Liver (tissue), 9 donors: Measurements from ENCODE around the gene SMG5. TPM values are rescaled to one million over a fixed set of nuclear protein-coding genes. Genes with fewer than 3 reads are reported as not detected.
A peak's percentile ranks its signal among the peaks of the same experiment; 100 is the strongest.
"Not testable (repeated sequence)": the region's sequence is repeated elsewhere in the genome, so short reads cannot be mapped to it uniquely, and the experiment has no call there.

Source experiments
- DNase-seq: peaks from one replicate; pipeline ENCODE4 v3.0.0-alpha.2; 2017; ENCODE audit warnings: low spot score
- H3K27ac ChIP-seq, 2 donors: one replicate each; pipeline ENCODE4 v1.7.0; 2013; ENCODE audit warnings: inconsistent platforms in 2 of 2, low read length in 2 of 2, control low read depth in 1 of 2, low read depth in 1 of 2, mild to moderate bottlenecking in 1 of 2
- H3K27me3 ChIP-seq, 4 donors: one replicate each; pipeline versions ENCODE4 v1.6.1 to v1.7.0; 2013; ENCODE audit warnings: low read length in 3 of 4, inconsistent platforms in 1 of 4, mild to moderate bottlenecking in 1 of 4, moderate library complexity in 1 of 4; ENCODE audit not compliant: control insufficient read depth in 4 of 4, insufficient read depth in 4 of 4
- H3K36me3 ChIP-seq, 4 donors: one replicate each; pipeline versions ENCODE4 v1.6.1 to v1.7.0; 2013; ENCODE audit warnings: low read length in 3 of 4, mild to moderate bottlenecking in 3 of 4, low read depth in 1 of 4, moderate library complexity in 1 of 4; ENCODE audit not compliant: control insufficient read depth in 4 of 4, insufficient read depth in 3 of 4
- H3K4me1 ChIP-seq, 4 donors: one replicate each; pipeline versions ENCODE4 v1.6.1 to v1.7.0; 2013; ENCODE audit warnings: low read length in 3 of 4, mild to moderate bottlenecking in 3 of 4, moderate library complexity in 1 of 4; ENCODE audit not compliant: control insufficient read depth in 4 of 4, insufficient read depth in 4 of 4
- H3K4me3 ChIP-seq, 3 donors: one replicate each; pipeline versions ENCODE4 v1.6.1 to v1.7.0; 2013; ENCODE audit warnings: low read length in 3 of 3, control low read depth in 1 of 3, low read depth in 1 of 3, mild to moderate bottlenecking in 1 of 3
- H3K9ac ChIP-seq, 2 donors: one replicate each; pipeline ENCODE4 v1.7.0; 2013; ENCODE audit warnings: low read length in 2 of 2, mild to moderate bottlenecking in 2 of 2, moderate library complexity in 2 of 2, control low read depth in 1 of 2, low read depth in 1 of 2
- H3K9me3 ChIP-seq, 4 donors: one replicate each; pipeline versions ENCODE4 v1.6.1 to v1.7.0; 2013; ENCODE audit warnings: low read length in 3 of 4; ENCODE audit not compliant: control insufficient read depth in 4 of 4
- ATF3 ChIP-seq: IDR thresholded peaks from 2 replicates; pipeline ENCODE4 v1.6.1; 2016; ENCODE audit warnings: antibody characterized with exemption
- CTCF ChIP-seq: fragments of 150-350 bp; IDR thresholded peaks from 2 replicates; pipeline ENCODE4 v1.5.1; 2017; ENCODE audit warnings: improper control_type of control experiment, low read depth, low read length; ENCODE audit not compliant: missing input control
- EGR1 ChIP-seq, 2 donors: IDR thresholded peaks; 2 replicates each; pipeline ENCODE4 v1.6.1; 2016 to 2018; ENCODE audit warnings: antibody characterized with exemption in 2 of 2, low read depth in 2 of 2
- FOXA1 ChIP-seq: IDR thresholded peaks from 2 replicates; pipeline ENCODE4 v1.6.1; 2016; ENCODE audit warnings: antibody characterized with exemption
- FOXA2 ChIP-seq: IDR thresholded peaks from 2 replicates; pipeline ENCODE4 v1.6.1; 2016; ENCODE audit warnings: antibody characterized with exemption
- GABPA ChIP-seq, 2 donors: IDR thresholded peaks in 1 of 2; conservative IDR thresholded peaks in 1 of 2; 2 replicates each; pipeline ENCODE4 v1.6.1; 2016; ENCODE audit warnings: antibody characterized with exemption in 2 of 2, mild to moderate bottlenecking in 1 of 2, moderate library complexity in 1 of 2
- HNF4A ChIP-seq, 2 donors: conservative IDR thresholded peaks; 2 replicates each; pipeline ENCODE4 v1.6.1; 2016; ENCODE audit warnings: antibody characterized with exemption in 2 of 2, mild to moderate bottlenecking in 2 of 2
- HNF4G ChIP-seq: IDR thresholded peaks from 2 replicates; pipeline ENCODE4 v1.6.1; 2016; ENCODE audit warnings: antibody characterized with exemption
- JUND ChIP-seq, 2 donors: IDR thresholded peaks; 2 replicates each; pipeline ENCODE4 v1.6.1; 2016; ENCODE audit warnings: antibody characterized with exemption in 2 of 2
- MAX ChIP-seq: IDR thresholded peaks from 2 replicates; pipeline ENCODE4 v1.6.1; 2016; ENCODE audit warnings: antibody characterized with exemption
- NR2F2 ChIP-seq: IDR thresholded peaks from 2 replicates; pipeline ENCODE4 v1.6.1; 2016; ENCODE audit warnings: antibody characterized with exemption
- RAD21 ChIP-seq, 2 donors: IDR thresholded peaks; 2 replicates each; pipeline ENCODE4 v1.6.1; 2016; ENCODE audit warnings: antibody characterized with exemption in 2 of 2, mild to moderate bottlenecking in 2 of 2
- REST ChIP-seq: IDR thresholded peaks from 2 replicates; pipeline ENCODE4 v1.6.1; 2016; ENCODE audit warnings: antibody characterized with exemption, mild to moderate bottlenecking
- RXRA ChIP-seq, 2 donors: IDR thresholded peaks; 2 replicates each; pipeline ENCODE4 v1.6.1; 2017 to 2018; ENCODE audit warnings: antibody characterized with exemption in 2 of 2, mild to moderate bottlenecking in 1 of 2
- SP1 ChIP-seq: IDR thresholded peaks from 2 replicates; pipeline ENCODE4 v1.6.1; 2018; ENCODE audit warnings: antibody characterized with exemption, mild to moderate bottlenecking
- TAF1 ChIP-seq: conservative IDR thresholded peaks from 2 replicates; pipeline ENCODE4 v1.6.1; 2016; ENCODE audit warnings: antibody characterized with exemption, mild to moderate bottlenecking
- YY1 ChIP-seq: IDR thresholded peaks from 2 replicates; pipeline ENCODE4 v1.6.1; 2016; ENCODE audit warnings: antibody characterized with exemption, mild to moderate bottlenecking
- ZBTB33 ChIP-seq: IDR thresholded peaks from 2 replicates; pipeline ENCODE4 v1.6.1; 2016; ENCODE audit warnings: antibody characterized with exemption
- WGBS: extraction: QIAGEN DNeasy Blood & Tissue Kit; methylation state at CpG from one replicate; pipeline ENCODE4 v1.1.7; 2013; 5-methylcytosine and 5-hydroxymethylcytosine counted together
- polyA plus RNA-seq, 2 donors: library from polyadenylated mRNA; stranded (reverse) in 1 of 2; unstranded in 1 of 2; fragments of 200-250 nt in 1 of 2; fragments of >200 nt in 1 of 2; fragmentation: Nextera tagmentation in 1 of 2; extraction: Ambion mirVana in 1 of 2; gene quantifications; one replicate each; pipeline versions ENCODE4 v1.2.1 to v1.2.3, GENCODE V29; 2013 to 2015
- total RNA-seq, 2 donors: library from RNA; depleted of rRNA; stranded (reverse); fragments of >200 nt; gene quantifications; one replicate each; pipeline ENCODE4 v1.2.3, GENCODE V29; 2014
- donor health status: healthy.
- donor health status: healthy.
- donor health status: healthy.
- donor health status: healthy.
- donor health status: healthy.

SMG5 gene
- total and polyA plus RNA-seq, 4 donors, result 22.9 to 59.1 (median 35.7) TPM

GRCh38 chr1:156217871-156218270, 64.8 kb downstream of the SMG5 start:
- Histone ChIP-seq H3K36me3 (peaks cover 5 to 16% (median 9%) of the 10 kb centered on the region in 4 donors), H3K9ac (peak overlapping the region; percentile 10 to 49)

GRCh38 chr1:156216361-156217086, 66.1 kb downstream of the SMG5 start:
- H3K4me3 ChIP-seq, H3K9me3 ChIP-seq, DNase-seq, H3K36me3 ChIP-seq, H3K27me3 ChIP-seq, H3K27ac ChIP-seq, H3K9ac ChIP-seq: not testable (repeated sequence)
- H3K4me1 ChIP-seq, result peaks cover 4 to 37% (median 26%) of the 10 kb centered on the region in 4 donors
- 94% methylated on average over 55 of the region's 55 CpGs for WGBS

More at GRCh38 chr1:156217871-156218270, 64.8 kb downstream of the SMG5 start:
- Histone ChIP-seq H3K27ac (peak overlapping the region; percentile 81 to 91), H3K27me3 (no peaks in the 10 kb centered on the region), H3K4me1 (peaks cover 4 to 29% (median 23%) of the 10 kb centered on the region in 4 donors), H3K4me3 (no peak overlapping the region), H3K9me3 (no peaks in the 10 kb centered on the region)
- TF ChIP-seq SP1 (no peak), HNF4A (conservative IDR thresholded peaks at IDR 0.05) (peak in 1 of 2 donors; percentile 3), FOXA1 (no peak), ZBTB33 (peak; percentile 32), RAD21 (IDR thresholded peaks at IDR 0.05) (peak in 1 of 2 donors; percentile 12), GABPA (IDR thresholded peaks at IDR 0.05 in 1 of 2, conservative IDR thresholded peaks at IDR 0.05 in 1 of 2) (no peak), REST (no peak), RXRA (IDR thresholded peaks at IDR 0.05) (no peak), HNF4G (no peak), EGR1 (IDR thresholded peaks at IDR 0.05; ENCODE audit: low read depth in 2 of 2) (no peak), MAX (peak; percentile 15), NR2F2 (no peak), ATF3 (no peak), TAF1 (no peak), JUND (IDR thresholded peaks at IDR 0.05) (no peak), YY1 (peak; percentile 30), CTCF (no peak), FOXA2 (no peak)
- DNase-seq, result no peak
- 14% methylated on average over 2 of the region's 2 CpGs for WGBS
